GM21619 (cell line): ENCODE results near the gene ERF.

Experiments used
- ATAC-seq: cut with Tn5 transposase; IDR thresholded peaks from one replicate; pipeline ENCODE4 v1.9.1; 2021; ENCODE audit not compliant: unreplicated experiment

ERF gene

GRCh38 chr19:42254850-42255765 is at the start of gene ERF:
Gene ERF (minus strand): TSS chr19:42255128. CDS start chr19:42254999, 129 bp downstream.
- ATAC-seq: peak; percentile 57

GRCh38 chr19:42303876-42304275 is 48.9 kb upstream of the ERF start:
- ATAC-seq: no peak

- no peak for ATAC-seq
Observed at GRCh38 chr19:42303101-42303464, 48.2 kb upstream of the ERF start.

DNA sequence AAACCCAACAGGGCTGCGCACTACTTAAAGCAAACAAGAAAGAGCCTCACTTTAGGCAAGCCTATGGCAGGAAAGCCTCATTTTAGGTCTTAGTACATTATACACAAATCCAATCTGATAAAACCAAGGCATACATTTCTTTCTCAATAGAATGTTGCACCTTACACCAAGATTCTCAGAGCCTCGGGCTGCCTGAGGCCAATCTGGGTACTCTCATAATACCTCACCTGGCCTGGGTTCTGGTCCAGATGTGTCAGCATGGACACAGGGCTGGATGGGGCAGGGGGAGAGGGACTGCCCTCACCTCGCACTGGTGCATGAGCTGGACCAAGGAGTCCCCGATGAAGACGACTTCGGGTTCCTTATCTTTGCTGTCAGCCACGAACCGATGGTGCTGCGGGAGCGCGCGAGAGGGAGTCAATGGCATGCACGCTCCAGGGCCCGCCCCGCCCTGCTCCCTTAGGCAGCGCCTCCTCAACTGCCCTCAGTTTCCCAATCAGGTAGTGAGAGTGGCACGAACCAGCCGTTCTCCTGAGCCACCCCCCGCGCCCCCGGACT is 46.8 kb upstream of the ERF start, which contains the start of gene PRR19:
Gene PRR19 (plus strand): TSS at position 487 of the 558 bp plus-strand sequence. CDS start 7,453 bp downstream, outside the sequence.
- peak; percentile 10 for ATAC-seq

GRCh38 chr19:42297039-42297438 is 42.1 kb upstream of the ERF start:
- no peak for ATAC-seq

- ATAC-seq: no peak
Observed at GRCh38 chr19:42295831-42296525, 41.0 kb upstream of the ERF start.

GRCh38 chr19:42295342-42295741 is 40.4 kb upstream of the ERF start:
- no peak for ATAC-seq

DNA sequence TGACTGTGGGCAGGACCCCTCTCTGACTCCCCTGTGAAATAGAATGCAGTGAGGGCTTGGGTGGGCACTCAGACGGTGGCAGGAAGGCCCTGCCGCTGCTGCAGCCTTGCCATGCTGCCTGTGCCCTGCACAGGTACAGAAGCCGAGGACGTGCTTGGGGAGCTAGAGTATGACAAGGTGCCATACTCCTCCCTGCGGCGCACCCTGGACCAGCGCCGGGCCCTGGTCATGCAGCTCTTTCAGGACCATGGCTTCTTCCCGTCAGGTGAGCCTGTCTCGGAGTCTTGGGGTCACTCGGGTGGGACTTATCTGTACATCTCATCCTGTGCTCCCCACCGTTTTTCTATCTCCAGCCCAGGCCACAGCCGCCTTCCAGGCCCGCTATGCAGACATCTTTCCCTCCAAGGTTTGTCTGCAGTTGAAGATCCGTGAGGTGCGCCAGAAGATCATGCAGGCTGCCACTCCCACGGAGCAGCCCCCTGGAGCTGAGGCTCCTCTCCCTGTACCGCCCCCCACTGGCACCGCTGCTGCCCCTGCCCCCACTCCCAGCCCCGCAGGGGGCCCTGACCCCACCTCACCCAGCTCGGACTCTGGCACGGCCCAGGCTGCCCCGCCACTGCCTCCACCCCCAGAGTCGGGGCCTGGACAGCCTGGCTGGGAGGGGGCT is 39.7 kb upstream of the ERF start:
- ATAC-seq: no peak

- ATAC-seq: no peak
Observed at GRCh38 chr19:42293948-42294347, 39.0 kb upstream of the ERF start.

GRCh38 chr19:42293540-42293939 is 38.6 kb upstream of the ERF start:
- no peak for ATAC-seq

DNA sequence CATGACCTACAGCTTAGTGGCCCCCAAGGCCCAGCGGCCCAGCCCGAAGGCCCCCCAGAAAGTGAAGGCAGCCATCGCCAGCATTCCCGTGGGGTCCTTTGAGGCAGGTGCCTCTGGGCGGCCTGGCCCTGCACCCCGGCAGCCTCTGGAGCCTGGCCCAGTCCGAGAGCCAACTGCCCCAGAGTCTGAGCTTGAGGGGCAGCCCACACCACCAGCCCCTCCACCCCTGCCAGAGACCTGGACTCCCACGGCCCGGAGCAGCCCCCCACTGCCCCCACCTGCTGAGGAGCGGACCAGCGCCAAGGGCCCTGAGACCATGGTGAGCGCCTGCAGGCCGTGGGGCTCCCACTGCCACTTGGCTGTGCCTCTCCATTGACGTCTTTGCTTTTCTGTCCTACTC is 38.0 kb upstream of the ERF start:
- ATAC-seq: no peak

DNA sequence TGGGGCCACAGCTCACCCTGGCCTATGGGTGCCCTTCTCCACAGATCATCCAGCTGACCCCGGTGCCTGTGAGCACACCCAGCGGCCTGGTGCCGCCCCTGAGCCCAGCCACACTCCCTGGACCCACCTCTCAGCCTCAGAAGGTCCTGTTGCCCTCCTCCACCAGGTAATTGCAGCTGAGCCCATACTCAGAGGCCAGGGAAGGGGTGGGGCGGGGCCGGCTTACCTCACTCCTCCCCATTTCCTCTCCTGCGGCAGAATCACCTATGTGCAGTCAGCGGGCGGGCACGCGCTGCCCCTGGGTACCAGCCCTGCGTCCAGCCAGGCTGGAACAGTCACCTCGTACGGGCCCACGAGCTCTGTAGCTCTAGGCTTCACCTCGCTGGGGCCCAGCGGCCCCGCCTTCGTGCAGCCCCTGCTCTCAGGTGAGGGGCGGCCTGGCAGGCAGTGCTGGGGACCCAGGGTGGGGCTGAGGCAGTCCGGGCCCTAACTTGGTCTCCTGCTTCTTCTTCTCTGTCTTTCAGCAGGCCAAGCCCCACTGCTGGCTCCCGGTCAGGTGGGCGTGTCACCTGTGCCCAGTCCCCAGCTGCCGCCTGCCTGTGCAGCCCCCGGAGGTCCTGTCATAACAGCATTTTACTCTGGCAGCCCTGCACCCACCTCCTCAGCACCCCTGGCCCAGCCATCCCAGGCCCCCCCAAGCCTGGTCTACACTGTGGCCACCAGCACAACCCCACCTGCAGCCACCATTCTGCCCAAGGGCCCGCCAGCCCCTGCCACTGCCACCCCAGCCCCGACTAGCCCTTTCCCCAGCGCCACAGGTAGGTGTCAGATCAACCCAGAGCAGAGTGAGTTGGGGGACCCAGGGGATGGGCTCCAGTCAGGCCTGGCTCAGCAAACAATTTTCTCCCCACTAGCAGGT is 37.4 kb upstream of the ERF start:
- ATAC-seq: no peak

GRCh38 chr19:42291435-42291810 is 36.5 kb upstream of the ERF start:
- ATAC-seq: no peak

GRCh38 chr19:42290523-42291434 is 35.9 kb upstream of the ERF start:
- ATAC-seq: no peak

DNA sequence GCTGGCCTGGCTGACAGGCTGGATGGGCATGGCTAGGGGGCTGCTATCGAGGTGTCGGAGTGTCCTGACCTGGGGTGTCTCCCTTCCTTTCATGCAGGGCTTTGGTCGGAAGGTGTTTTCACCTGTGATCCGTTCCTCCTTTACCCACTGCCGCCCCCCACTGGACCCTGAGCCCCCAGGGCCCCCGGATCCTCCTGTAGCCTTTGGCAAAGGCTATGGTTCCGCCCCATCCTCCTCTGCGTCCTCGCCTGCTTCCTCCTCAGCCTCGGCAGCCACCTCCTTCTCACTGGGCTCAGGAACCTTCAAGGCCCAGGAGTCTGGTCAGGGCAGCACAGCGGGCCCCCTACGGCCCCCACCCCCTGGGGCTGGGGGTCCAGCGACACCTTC is 35.2 kb upstream of the ERF start:
- no peak for ATAC-seq

GRCh38 chr19:42289556-42290041 is 34.7 kb upstream of the ERF start:
- ATAC-seq: no peak

DNA sequence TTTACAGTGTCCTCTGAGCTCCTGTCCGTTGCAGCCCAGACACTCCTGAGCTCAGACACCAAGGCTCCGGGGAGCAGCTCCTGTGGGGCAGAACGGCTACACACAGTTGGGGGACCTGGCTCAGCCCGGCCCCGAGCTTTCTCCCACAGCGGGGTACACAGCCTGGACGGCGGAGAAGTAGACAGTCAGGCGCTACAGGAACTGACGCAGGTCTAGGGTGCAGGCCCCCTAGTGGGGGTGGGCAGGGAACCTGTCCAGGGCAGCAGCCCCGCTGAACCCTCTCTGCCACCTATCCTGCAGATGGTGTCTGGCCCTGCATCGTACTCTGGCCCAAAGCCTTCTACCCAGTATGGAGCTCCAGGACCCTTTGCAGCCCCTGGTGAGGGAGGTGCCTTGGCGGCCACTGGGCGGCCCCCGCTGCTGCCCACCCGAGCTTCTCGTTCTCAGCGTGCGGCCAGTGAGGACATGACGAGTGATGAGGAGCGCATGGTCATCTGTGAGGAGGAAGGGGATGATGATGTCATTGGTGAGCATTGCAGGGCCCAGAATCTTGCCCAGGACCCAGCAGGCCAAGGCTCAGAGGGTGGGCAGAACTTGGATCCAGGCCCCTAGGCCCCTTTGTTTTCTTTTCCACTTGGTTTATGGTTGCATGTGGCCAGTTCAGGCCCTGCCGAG is 34.1 kb upstream of the ERF start:
- no peak for ATAC-seq

- ATAC-seq: no peak
Observed at GRCh38 chr19:42288387-42288786, 33.5 kb upstream of the ERF start.

GRCh38 chr19:42287827-42288107 is 32.8 kb upstream of the ERF start:
- no peak for ATAC-seq
